Effector CD4-positive, alpha-beta T cell (primary cell): ENCODE measurements around the gene MTF2.

ENCODE experiments used
- DNase-seq: peaks from one replicate; pipeline ENCODE4 v3.0.0-alpha.2; 2020

Gene MTF2

DNA sequence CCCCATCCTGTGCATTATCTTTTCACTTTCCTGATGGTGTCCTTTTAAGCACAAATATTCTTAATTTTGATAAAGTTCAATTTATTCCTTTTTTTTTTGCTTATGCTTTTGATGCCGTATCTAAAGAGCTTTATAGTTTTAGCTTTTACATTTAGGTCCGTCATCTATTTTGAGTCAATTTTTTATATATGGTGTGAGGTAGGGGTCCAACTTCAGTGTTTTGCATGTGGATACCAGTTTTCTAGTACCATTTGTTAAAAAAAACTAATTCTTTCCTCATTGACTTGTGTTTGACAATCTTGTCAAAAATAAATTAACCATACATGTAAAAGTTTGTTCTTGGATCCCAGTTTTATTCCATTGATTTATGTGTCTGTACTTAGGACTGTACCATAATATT is 4.9 kb downstream of the MTF2 start:
- DNase-seq: no peak

DNA sequence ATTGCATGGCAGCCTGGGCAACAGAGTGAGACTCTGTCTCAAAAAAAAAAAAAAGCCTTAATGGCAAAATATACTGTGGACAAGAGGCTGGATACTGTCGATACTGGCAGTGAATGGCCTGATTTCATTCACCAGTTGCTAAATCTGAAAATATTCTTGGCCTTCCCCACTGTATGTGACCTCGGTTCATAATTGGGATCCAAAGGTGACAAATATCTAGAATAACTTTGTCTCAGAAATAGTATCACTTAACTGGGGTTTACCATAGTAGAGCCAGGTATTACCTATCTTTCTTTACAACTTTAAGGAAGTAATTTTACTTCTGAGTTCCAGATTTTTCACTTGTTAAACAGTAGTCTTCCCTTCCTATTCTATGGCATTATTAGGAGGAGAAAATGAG is 8.4 kb downstream of the MTF2 start:
- no peak for DNase-seq

DNA sequence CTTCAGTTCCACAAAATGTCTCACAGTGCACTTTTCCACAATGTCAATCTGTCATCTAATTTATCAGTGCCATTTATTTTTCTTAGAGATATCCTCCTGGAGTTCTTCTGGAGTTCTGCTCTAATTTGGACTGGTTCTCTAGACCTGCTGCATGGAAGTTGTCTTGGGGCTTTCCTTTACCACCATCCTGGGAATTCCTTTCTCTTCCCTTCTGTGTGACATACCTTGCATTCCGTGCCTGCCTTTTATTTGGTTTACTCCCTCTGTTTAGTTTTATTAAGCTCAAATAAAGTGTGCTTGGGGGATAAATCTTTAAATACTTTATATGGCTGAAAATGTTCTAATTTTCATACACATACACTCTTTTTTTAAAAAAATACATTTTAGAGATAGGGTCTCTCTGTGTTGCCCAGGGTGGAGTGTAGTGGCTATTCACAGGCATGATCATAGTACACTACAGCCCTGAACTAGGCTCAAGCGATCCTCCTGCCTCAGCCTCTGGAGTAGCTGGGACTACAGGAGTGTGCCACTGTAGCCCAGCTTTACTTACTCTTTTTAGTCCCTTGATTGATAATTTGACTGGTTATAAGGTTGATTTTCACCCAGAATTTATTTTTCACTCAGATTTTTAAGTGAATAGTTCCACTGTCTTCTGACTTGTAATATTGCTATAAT is 14.4 kb downstream of the MTF2 start:
- no peak for DNase-seq

- no peak for DNase-seq
These were observed 16.9 kb downstream of the MTF2 start for GRCh38 chr1:93095804-93096585.

GRCh38 chr1:93102142-93102541 is 23.1 kb downstream of the MTF2 start:
- DNase-seq: no peak

GRCh38 chr1:93106226-93106625 is 27.1 kb downstream of the MTF2 start:
- DNase-seq: no peak

- DNase-seq: no peak
These were observed 28.3 kb downstream of the MTF2 start for GRCh38 chr1:93107395-93107794.

- DNase-seq: no peak
These were observed 29.3 kb downstream of the MTF2 start for GRCh38 chr1:93108335-93108734.

DNA sequence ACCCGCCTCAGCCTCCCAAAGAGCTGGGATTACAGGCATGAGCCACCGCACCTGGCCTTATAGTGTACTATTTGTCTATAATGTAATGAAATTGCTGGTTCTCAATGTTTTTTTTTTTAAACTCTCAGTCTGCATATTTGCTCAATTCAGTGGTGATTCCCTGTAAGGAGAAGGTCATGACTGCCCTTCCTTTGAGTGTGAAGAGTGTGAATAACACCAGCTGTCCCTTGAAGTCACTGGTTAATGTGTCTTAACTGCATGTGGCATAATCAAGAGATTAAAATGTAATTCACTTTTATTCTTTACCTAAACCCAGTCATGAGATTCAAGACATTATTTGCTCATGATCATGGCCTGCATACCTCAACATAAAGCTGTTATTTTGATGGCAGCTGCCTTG is 30.5 kb downstream of the MTF2 start:
- no peak for DNase-seq

DNA sequence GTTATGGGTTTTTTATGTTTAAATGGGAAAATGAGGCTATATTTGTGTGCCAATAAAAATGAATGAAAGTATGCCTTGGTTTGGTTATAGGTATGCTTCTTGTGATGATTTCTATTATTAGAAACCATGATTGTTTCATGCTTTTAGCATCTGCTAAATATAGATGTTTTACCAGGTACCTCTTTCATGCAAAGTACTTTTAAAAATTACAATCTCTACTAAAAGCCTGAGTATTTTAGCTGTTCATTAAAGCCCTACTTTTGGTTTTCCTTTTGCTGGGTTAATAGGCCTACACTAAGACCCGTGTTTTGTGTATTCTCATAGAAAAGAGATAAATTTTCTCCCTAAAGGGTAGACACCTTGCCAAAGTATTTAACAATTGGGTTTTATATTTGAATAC is 32.0 kb downstream of the MTF2 start:
- no peak for DNase-seq

DNA sequence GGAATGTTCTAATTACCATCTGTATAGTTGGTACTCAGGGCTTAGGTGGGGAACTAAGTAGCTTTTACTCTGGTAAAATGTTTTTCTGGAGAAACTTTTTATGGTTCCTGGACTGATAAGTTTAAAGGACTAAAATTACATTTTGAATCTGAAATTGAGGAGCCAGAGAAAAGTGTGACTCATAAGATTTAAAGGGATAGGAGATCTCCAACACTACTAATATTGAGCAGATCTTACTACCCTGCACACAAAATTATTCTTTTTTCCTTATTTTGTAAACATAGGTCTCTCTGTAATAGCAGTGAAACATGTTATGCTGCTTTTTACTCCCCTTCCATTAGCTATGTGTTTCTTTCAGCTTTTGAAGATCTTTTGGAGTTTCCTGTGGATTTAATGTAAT is 32.5 kb downstream of the MTF2 start:
- no peak for DNase-seq

GRCh38 chr1:93113127-93113526 is 34.0 kb downstream of the MTF2 start:
- no peak for DNase-seq

DNA sequence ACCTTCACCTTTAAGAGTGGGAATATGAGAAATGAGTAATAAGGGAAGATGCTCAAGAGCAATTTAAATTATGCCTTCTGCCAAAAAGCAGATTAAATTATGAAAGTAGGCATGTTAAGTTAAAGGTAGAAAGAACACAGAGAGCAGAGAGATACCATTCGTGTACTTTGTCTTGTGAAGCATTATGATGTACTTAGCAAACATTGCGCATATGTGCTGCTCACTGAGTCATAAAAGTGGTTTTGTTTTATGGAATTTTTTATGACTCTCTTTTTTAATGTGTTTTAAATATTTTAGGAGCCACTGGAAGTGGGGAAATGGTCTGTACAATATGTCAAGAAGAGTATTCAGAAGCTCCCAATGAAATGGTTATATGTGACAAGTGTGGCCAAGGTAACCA is 35.3 kb downstream of the MTF2 start:
- DNase-seq: no peak

- DNase-seq: no peak
These were observed 41.5 kb downstream of the MTF2 start for GRCh38 chr1:93120614-93121013.

DNA sequence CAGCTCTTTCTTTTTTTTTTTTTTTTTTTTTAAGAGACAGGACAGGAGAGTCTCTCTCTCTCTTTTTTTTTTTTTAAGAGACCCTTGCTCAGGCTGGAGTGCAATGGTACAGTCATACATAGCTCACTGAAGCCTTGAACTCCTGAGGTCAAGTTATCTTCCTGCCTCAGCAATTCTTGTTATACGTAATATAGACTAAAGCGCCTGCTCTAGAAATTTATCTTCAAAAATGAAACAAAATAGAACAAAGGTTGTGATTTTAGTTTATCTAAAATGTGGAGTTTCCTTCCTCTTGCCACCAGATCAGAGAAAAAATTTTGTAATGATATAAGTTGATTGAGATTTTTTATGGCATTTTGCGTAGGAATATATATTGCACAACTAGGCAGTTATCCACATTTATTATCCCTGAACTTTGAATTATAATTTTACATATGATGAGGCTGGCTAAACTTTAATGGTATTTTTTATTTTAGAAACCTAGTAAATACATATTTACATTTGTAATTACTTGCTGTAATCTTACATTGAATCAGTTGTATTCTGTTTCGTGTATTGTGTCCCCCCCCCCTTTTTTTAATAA is 44.2 kb downstream of the MTF2 start:
- DNase-seq: no peak

- DNase-seq: no peak
These were observed 45.7 kb downstream of the MTF2 start for GRCh38 chr1:93124556-93125355.

- DNase-seq: no peak
These were observed 50.5 kb downstream of the MTF2 start for GRCh38 chr1:93129507-93130099.

- no peak for DNase-seq
These were observed 53.6 kb downstream of the MTF2 start for GRCh38 chr1:93132638-93133037.

DNA sequence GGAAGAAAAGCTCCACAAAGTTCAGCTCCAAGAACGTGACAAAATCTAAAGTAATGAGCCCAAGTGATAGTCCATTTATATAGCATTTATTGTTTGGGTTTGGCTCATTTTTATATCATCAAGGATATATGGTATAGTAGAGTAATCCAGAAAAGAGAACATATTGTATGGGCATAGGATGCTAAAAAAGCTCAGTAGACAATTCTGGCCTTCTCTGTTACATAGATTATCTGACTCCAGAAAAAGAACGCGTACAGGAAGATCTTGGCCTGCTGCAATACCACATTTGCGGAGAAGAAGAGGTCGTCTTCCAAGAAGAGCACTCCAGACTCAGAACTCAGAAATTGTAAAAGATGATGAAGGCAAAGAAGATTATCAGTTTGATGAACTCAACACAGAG is 57.4 kb downstream of the MTF2 start:
- no peak for DNase-seq

- no peak for DNase-seq
These were observed 58.7 kb downstream of the MTF2 start for GRCh38 chr1:93137604-93138292.

GRCh38 chr1:93140106-93140505 is 61.0 kb downstream of the MTF2 start:
- no peak for DNase-seq

DNA sequence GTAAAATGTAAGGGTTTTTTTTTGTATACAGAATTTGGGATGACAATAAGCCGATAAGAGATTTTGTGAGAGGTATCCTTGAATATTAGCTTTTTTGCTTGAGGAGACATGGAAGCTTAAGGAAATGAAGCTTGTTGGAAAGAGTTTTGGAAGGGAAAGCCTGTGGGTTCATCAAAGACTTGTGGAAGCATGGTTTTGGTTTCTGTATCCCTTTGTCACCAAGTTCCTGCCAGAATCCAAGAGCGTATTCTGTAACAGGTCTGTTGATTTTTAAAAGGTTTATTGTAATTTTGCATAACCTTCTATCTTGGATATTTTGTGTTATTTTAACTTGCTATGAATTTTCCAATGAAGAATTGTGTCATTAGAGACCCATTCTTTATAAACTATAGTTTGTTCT is 63.1 kb downstream of the MTF2 start:
- no peak for DNase-seq
